HG02981 (cell line): ENCODE measurements around the gene NLGN4Y.
A peak's percentile ranks its signal among the peaks of the same experiment; 100 is the strongest.
"Not testable (repeated sequence)": the region's sequence is repeated elsewhere in the genome, so short reads cannot be mapped to it uniquely, and the experiment has no call there.

Experiments used
- ATAC-seq: cut with Tn5 transposase; IDR thresholded peaks from one replicate; pipeline ENCODE4 v1.9.1; 2021; ENCODE audit warnings: mild to moderate bottlenecking, moderate library complexity; ENCODE audit not compliant: unreplicated experiment

NLGN4Y gene

DNA sequence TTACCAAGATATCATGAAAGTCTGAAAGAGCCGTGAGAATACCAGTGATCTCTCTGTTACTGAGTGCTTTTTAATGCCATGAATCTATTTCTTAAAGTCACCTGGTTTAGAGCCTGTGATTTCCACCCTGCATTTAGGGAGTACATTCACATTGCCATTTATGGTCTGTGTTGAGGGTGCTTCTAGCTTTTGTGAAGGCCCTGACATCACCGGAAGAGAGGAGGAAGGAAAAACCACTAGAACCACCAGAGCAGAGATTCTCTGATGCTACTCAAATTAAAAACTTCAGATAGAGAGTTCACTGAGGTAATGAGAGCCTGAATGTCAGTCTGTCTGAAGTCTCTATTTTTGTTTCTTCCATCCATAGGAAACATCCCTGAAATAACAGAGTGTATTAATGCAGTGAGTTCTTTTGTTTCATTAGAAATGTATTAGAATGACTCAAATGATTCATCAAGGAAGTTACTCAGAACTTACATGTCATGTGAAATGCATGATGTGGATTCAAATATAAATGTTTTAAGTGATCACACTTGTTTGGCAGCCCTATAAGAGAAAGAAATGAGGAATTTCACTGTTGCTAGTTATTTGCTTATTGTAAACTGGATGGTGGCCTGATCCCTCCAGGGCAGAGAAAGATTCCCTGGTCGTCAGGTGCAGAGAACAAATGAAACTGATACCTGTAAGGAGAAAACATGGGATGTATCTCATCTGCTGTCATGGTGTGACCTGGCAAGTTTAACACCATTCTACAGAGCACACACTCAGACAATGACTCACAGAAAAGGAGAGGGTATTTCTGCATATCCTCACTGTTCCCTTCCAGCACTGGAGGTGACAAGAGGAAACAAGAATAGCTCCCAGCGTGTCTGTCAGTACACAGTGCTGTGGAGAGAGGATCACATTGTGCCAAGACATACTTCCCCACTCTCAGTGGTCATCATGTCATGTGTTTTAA lies 310.1 kb downstream of the NLGN4Y start:
- ATAC-seq = peak; percentile 54

DNA sequence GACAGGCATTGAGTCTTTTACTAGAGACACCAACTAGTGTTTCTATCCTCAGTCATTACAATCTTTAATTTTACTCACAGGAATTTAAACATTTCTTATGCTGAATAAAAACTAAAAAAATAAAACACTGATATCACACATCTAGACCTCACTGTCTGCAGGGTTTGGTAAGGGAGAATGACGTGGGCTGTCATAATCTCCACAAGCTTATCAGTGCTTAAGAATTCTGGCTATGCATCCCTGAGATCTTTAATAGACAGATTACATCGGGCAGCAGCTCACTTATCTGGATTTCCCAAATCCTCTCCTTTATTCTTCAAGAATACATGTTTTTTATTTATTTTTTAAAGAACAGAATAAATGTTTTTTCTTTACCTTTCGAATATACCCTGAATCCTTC lies 313.1 kb downstream of the NLGN4Y start:
- ATAC-seq = no peak

DNA sequence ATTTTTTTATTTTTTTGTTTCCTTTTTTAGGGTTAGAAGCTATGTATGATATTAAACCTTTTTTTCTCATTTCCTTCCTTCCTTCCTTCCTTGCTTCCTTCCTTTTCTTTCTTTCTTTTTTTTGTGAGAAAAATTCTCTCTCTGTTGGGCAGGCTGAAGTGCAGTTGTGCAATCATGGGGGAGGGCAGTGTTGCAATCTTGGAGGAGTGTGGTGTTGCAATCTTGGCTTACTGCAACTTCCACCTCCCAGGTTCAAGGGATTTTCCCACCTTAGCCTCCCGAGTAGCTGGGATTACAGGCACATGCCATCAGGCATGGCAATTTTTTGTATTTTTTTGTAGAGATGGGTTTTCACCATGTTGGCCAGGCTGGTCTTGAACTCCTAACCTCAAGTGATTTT lies 326.4 kb downstream of the NLGN4Y start:
- ATAC-seq = no peak

DNA sequence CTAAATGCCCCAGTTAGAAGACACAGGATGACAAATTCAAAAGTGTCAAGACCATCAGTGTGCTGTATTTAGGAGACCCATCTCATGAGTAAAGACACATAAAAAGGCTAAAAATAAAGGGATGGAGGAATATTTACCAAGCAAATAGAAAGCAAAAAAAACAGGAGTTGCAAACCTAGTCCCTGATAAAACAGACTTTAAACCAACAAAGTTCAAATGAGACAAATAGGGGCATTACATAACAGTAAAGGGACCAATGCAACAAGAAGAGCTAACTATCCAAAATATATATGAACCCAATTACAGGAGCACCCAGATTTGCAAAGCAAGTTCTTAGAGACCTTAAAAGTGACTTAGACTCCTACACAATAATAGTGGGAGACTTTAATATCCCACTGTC lies 336.1 kb downstream of the NLGN4Y start:
- no peak for ATAC-seq

DNA sequence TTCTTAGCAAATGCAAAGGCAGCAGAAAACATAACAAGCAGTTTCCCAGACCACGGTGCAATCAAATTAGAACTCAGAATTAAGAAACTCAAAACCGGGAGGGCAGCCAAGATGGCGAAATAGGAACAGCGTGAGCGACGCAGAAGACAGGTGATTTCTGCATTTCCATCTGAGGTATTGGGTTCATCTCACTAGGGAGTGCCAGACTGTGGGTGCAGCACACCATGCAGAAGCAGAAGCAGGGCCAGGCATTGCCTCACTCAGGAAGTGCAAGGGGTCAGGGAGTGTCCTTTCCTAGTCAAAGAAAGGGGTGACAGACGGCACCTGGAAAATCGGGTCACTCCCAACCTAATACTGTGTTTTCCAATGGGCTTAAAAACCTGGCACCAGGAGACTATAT lies 336.7 kb downstream of the NLGN4Y start:
- ATAC-seq = not testable (repeated sequence)

DNA sequence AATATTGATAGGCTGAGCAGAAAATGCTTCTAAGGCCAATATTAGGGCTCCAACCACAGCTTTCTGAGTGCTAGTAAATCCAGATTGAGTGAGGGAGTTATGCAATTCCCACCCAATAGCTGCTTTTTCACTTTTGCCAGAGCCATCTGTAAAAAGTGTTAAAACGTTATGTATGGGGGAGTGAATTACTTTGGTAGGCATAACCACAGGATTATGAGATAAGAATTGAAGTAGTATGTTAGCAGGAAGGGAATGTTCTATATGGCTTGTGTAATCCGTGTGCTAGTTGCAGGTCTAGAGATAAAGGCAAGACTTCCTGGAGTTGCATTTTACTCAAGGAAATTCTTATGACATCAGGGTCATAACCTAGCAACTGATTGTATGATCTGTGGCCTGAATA lies 347.6 kb downstream of the NLGN4Y start:
- no peak for ATAC-seq
